Gastroesophageal sphincter (tissue), 3 donors: ENCODE results near the gene COL2A1.

ENCODE experiments used
- EP300 ChIP-seq: sonication (generic); formaldehyde crosslinking; IDR thresholded peaks from one replicate; pipeline ENCODE4 v1.6.1; 2017; ENCODE audit warnings: antibody characterized with exemption, mild to moderate bottlenecking
- POLR2A ChIP-seq, 2 donors: fragments of 450-650 bp; IDR thresholded peaks; one replicate each; pipeline ENCODE4 v1.6.1; 2017; ENCODE audit warnings: antibody characterized with exemption in 2 of 2, mild to moderate bottlenecking in 2 of 2, moderate library complexity in 1 of 2
- POLR2AphosphoS5 ChIP-seq: sonication (generic); formaldehyde crosslinking; IDR thresholded peaks from one replicate; pipeline ENCODE4 v1.6.1; 2017; ENCODE audit warnings: antibody characterized with exemption
- TF ChIP-seq, protein P1 (sequence below), 4 experiments: fragments of 200-600 bp in 2 of 4; fragments of 450-650 bp in 2 of 4; sonication (generic) in 1 of 4; IDR thresholded peaks; one replicate each; pipeline ENCODE4 v1.5.1; 2017 to 2019; ENCODE audit warnings: antibody characterized with exemption in 4 of 4, mild to moderate bottlenecking in 2 of 4, moderate library complexity in 2 of 4

DNA sequence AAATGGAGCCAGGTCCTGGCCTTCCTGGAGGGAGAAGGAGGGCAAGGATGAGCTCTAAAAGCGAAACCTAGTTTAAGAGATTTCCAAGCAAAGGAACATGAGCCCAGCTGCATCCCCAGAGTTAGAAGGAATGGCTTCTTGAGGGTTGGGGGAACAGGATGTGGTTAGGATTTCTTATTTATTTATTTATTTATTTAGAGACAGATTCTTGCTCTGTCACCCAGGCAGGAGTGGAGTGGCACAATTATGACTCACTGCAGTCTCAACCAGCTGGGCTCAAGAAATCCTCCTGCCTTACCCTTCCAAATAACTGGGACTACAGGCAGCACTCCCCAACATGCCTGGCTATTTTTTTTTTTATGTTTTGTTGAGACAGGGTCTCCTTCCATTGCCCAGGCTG, 66.2 kb downstream of the COL2A1 start:
- TF ChIP-seq, protein P1, sequence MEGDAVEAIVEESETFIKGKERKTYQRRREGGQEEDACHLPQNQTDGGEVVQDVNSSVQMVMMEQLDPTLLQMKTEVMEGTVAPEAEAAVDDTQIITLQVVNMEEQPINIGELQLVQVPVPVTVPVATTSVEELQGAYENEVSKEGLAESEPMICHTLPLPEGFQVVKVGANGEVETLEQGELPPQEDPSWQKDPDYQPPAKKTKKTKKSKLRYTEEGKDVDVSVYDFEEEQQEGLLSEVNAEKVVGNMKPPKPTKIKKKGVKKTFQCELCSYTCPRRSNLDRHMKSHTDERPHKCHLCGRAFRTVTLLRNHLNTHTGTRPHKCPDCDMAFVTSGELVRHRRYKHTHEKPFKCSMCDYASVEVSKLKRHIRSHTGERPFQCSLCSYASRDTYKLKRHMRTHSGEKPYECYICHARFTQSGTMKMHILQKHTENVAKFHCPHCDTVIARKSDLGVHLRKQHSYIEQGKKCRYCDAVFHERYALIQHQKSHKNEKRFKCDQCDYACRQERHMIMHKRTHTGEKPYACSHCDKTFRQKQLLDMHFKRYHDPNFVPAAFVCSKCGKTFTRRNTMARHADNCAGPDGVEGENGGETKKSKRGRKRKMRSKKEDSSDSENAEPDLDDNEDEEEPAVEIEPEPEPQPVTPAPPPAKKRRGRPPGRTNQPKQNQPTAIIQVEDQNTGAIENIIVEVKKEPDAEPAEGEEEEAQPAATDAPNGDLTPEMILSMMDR (IDR thresholded peaks at IDR 0.05), result no peak
- TF ChIP-seq POLR2A (IDR thresholded peaks at IDR 0.05) (no peak), EP300 (no peak), POLR2AphosphoS5 (no peak)
